SK-N-MC (cell line): ENCODE data around the gene ZNF358.

Source experiments
- EZH2 ChIP-seq: fragments of 200-600 bp; sonication (generic); IDR thresholded peaks from one replicate; pipeline ENCODE4 v1.6.1; 2017; ENCODE audit warnings: antibody characterized with exemption
- FOXP2 ChIP-seq: optimal IDR thresholded peaks from 2 replicates; pipeline ENCODE3; 2011; ENCODE audit warnings: mild to moderate bottlenecking, moderate library complexity; ENCODE audit not compliant: insufficient read depth; ENCODE audit errors: extremely low read length, control extremely low read depth
- POLR2AphosphoS5 ChIP-seq: IDR thresholded peaks from 2 replicates; pipeline ENCODE4 v1.6.1; 2012; ENCODE audit warnings: mild to moderate bottlenecking, low read depth, low read length, borderline replicate concordance

DNA sequence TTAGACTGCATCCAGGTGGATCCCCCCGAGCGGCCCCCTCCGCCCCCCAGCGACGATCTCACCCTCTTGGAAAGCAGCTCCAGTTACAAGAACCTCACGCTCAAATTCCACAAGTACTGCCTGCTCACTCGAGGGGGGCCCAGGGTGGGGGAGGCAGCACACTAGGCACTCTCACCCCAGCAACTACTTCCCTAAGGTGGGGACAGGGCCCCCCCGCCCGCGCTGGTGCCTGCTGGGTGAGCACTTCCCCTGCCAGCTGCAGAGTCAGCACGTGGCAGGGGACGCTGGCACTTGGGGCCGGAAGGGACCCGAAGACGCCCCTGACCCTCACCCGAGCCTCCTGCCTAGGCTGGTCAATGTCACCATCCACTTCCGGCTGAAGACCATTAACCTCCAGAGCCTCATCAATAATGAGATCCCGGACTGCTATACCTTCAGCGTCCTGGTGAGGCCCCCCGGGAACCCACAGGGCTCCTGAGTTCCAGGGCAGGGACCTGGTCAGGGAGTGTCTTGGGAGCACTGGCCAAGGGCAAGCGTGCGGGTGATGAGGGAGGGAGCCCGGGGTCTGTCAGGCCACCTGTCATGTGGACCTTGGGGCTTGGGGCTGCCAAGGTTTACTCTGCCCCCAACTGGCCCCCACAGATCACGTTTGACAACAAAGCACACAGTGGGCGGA, 11.8 kb downstream of the ZNF358 start:
- no peak for TF ChIP-seq EZH2
- TF ChIP-seq POLR2AphosphoS5: no peak
- TF ChIP-seq FOXP2: no peak
